GM19324 (cell line): ENCODE data around the gene GMDS.

ENCODE experiments used
- ATAC-seq: cut with Tn5 transposase; IDR thresholded peaks from one replicate; pipeline ENCODE4 v1.9.1; 2021; ENCODE audit warnings: mild to moderate bottlenecking, moderate library complexity; ENCODE audit not compliant: unreplicated experiment, low FRiP score

Gene GMDS

GRCh38 chr6:2182251-2182650, 63.2 kb downstream of the GMDS start:
- ATAC-seq, result no peak

- no peak for ATAC-seq
These were observed 63.8 kb downstream of the GMDS start for GRCh38 chr6:2181567-2181966.

GRCh38 chr6:2179950-2180349, 65.5 kb downstream of the GMDS start:
- ATAC-seq, result no peak

GRCh38 chr6:2179241-2179640, 66.2 kb downstream of the GMDS start:
- no peak for ATAC-seq

- ATAC-seq, result no peak
These were observed 67.3 kb downstream of the GMDS start for GRCh38 chr6:2178125-2178524.

GRCh38 chr6:2175825-2176224, 69.6 kb downstream of the GMDS start:
- ATAC-seq, result no peak

DNA sequence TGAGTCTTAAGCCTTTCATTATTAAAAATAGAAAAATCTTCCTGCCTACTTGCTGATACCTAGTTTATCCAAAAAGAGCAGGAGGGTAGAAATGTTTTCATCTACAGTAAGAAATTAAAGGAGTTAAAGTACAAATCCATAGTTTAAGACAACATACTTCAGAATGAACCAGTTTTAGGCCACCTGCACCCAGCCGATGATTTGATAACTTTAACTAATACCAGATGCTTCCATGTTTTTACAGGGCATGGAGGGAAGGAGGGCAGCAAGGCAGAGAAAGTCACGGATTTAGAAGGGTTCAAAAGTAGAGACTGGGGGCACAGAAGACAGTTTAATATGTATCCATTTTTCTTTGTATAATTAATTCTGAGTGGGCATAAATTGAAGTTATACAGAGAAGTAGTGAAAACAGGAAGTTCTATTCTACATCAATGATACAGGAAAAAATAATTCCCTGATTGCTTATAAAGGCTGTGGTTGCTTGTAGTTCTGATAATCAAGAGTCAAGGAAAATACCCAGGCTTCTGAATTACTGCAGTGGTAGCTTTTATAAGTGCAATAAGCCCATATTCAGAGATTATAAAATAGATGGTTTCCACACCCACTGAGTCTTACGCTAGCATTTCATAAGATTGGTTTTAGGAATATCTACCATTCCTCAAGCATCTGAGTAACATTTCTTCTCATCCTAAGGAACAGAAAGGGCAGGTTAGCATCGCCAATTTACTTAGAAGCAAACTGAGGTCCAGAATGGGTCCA, 72.0 kb downstream of the GMDS start:
- ATAC-seq, result no peak

DNA sequence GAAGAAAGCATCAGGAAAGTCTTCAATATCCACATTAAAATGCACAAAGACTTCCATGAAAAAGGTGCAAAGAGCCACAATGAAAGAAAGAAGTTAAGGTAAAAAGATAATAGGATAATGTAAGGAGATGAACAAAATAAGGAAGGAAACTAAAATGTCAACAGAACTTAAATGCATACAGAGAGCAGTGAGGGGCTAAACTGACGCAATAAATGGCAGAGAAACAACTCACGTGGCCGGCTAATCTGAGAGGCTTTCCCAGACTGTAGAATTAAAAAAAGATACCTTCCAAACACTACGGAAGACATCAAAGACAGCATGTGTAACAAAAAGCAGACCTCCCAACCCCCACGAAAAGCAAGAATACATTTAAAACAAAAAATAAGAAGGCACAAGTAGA, 73.7 kb downstream of the GMDS start:
- no peak for ATAC-seq

DNA sequence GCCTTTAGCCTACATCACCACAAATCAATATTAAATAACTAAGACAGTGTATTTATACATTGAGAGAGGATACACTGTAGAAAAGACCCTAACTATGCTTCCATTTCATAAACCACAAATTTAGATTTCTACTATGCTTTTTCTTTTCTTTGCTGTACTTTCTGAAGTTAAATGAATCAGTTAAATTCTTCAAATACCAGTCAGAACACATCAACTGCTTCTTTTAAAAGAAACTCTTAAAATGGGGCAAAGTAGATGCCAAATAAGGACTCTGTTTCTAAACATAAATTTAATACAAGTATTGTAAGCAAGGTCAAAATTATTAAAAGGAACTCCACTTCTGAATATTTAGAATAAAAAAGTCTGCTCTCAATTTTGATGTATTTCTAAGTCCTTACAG, 76.9 kb downstream of the GMDS start:
- ATAC-seq, result no peak

DNA sequence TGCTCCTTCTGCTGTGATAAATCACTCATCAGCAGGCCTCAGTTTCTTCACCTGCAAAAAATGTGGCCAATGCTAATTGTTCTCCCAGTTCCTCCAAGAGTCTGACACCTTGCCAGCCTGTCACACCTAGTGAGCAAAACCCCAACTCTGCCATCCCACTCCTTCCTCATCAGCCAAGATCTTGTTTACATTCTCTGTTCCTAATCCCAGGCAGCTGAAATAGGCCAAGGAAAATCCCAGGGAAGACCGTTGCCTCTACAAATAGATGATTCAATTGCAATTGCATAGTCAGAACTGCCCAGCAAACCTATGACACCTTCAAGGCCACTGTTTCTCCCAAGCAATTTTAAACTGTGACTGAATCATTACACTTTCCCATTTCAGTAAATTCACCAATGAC, 78.7 kb downstream of the GMDS start:
- no peak for ATAC-seq

- ATAC-seq, result no peak
These were observed 80.1 kb downstream of the GMDS start for GRCh38 chr6:2165286-2165685.

GRCh38 chr6:2164481-2164880, 80.9 kb downstream of the GMDS start:
- no peak for ATAC-seq

- no peak for ATAC-seq
These were observed 83.3 kb downstream of the GMDS start for GRCh38 chr6:2162079-2162445.

GRCh38 chr6:2158596-2159271, 86.7 kb downstream of the GMDS start:
- ATAC-seq, result no peak

DNA sequence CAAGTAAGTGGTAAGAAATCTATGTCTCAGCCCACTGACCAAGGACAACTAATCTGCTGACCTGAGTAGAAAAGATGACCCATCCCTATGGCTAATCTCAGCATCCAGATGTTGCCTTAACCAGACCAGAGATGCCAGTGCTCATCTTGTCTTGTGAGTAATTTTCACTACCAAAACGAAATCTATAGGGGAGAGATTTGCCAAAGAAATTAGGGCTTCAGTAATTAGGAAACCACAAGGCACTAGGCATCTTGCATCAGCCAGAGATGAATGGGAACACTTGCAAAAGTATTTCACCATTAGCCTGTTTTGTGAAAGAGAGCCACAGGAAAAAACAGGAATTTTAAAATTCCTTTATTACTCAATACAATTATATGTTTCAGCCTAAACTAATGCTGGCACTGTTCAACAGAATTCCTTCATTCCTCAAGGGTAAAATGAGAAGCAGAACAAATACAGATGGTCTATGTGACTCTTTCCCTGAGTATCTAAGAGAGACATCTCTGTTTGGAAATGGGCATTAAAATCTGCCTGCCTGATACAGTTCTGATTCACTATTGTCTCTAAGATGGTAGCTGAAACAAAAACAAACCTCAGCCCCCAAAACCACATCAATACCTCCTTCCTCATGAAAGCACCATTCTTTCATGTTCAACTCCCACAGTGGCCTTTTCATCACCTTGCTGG, 87.8 kb downstream of the GMDS start:
- ATAC-seq, result no peak

DNA sequence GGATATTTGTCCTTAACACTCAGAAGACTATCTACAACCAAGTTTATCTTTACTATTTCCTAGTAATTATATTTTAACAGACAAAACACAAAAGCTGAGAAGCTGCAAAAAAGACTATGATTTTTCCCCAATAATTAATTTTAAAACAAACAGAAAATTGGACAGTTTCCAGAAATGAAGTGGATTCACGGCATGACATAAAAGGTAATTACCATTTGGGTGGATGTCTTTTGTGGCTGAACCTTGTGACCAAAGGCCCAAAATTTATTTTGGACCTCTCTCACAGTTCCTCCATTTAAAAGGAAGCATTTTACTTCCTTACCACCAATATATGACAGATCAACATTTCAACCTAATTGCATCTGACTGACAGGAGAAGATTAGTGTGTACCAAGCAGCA, 90.2 kb downstream of the GMDS start:
- ATAC-seq, result no peak

DNA sequence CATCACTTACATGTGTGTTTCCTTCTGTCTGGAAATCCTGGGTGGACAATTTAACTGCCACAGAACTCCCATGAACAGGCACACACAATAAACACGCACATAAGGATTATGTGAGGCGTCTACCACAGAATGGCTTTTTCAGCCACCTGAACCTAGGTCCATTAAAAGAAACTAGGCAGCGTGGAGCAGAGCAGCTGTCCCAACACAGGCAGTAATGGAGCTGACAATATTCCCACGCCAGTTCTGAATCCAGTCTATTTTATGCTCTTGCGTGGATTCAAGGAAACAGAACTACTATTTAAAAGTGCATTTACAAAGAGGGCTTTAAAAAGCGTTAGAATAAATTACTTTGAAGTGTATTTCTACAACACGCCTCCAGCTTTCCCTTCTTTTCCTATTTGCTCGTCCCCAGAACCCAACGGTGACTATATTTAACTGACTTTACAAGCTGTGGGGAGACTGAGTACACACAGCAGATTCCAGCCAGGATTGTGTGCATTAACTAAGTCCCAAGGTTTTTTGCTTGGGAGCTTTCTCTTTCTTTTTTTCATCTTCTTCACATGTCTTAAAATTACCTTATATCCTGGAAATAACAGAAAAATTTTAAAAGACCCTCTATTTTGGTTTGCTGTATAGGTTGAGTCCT, 95.9 kb downstream of the GMDS start:
- ATAC-seq, result no peak

DNA sequence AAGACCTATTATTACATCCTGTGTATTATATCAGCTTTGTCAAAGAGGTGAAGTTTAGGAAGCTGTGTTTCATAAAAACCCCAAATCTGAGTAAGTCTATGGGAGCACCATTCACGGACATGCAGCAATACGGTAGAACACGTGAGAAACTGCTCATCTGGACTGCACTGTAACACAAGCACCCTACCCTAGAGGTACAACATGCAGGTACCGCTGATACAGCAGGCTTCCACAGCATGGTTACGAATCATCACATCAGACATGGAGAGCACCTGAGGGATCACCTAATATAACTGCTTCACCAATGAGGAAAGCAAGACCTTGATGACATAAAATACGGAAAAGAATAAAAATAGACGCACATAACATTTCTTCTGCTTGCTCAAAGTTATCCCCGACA, 96.7 kb downstream of the GMDS start:
- ATAC-seq, result no peak

DNA sequence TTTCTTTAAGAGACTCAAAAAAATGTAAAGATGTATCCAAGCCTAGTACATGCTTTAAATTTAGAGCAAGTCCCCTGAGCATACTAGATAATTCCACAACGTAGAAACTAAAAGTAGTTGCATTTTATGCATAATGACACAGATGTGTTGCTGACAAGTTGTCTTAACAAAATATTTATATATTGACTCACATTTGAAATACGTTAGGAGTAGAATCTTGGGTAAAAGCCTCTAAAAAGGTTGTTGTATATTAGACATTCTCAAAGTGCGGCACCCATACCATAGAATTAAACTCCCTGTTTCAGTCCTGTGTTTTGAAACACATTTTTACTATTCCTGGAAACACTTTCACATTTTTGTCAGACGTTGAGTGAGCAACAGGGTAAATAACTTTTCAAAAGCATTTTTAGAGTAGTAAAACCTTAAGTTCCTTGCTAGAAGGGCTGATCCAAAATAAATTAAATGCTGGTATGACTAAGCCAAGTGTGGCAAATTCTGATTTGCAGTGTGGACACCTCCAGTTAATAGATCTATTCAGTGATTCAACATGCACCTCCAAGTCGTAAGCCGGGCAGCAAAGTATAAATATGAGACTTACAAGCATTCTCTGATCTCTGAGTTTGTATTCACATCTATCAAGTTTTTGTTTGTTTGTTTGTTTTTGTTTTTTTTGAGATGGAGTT, 97.5 kb downstream of the GMDS start:
- ATAC-seq, result no peak

DNA sequence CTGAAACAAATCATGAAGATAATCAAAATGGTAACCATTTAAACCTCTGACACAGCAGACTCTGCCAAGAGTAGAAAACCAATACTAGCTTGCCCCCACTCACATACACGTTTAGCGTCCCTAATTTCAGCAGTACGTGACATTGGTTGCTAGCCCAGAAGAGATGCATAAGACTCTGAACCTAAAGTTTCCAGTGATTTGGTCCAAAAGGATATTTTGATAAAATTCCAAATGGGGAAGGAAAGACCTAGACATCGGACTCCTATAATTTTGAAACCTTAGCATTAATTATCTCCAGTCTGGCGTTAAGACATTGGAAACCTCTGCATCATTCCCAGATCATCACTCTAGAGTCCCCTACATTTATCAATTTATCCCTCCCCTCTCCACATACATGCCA, 98.1 kb downstream of the GMDS start:
- no peak for ATAC-seq

DNA sequence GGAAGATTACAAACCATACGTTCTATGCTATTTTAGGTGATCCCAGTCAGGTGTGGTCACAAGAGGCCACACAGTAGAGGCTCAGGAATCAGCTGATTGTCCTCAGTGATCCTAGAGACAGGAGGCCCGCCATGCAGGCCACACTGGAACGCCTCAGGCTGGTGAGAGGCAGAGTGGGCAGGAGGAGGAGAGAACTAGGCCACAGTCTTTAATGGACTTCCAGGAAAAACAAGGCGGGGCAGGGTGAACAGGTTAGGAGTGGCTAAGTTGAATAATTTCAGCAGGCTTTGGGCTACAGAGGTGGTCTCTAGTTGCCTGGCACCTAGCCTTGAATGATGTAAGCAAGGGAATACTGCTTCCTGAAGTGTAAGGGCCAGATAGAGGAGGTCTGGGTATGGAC, 101.2 kb downstream of the GMDS start:
- ATAC-seq, result no peak
